Measurements from ENCODE around the gene BICRA. TPM values are rescaled to one million over a fixed set of nuclear protein-coding genes. Genes with fewer than 3 reads are reported as not detected.
"Not testable (repeated sequence)": the region's sequence is repeated elsewhere in the genome, so short reads cannot be mapped to it uniquely, and the experiment has no call there.

BICRA gene
- total and polyA plus RNA-seq, 9 of the 15 experiments (the other 6 are each of a cell fraction or from before 2014, with no cell fraction given), result 0.01 to 8.8 (median 1.2) TPM

DNA sequence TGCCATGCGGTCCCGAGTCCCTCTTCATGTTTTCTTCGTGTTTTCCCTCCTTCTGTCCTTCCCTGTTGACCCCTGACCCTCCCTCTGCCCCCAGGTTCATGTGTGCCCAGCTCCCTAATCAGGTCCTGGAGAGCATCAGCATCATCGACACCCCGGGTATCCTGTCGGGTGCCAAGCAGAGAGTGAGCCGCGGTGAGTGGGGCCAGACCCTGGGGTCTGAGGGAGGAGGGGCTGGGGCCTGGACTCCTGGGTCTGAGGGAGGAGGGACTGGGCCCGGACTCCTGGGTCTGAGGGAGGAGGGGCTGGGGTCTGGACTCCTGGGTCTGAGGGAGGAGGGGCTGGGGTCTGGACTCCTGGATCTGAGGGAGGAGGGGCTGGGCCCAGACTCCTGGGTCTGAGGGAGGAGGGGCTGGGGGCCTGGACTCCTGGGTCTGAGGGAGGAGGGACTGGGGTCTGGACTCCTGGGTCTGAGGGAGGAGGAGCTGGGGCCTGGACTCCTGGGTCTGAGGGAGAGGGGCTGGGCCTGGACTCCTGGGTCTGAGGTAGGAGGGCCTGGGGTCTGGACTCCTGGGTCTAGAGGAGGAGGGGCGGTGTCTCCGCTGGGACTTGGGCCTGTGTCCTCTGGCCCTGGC lies 109.6 kb downstream of the BICRA start:
- H3K4me2 ChIP-seq (ENCODE audit: insufficient read depth, low read length); H3K9me1 ChIP-seq (ENCODE audit: control insufficient read depth, insufficient read depth, low read length); CTCF ChIA-PET (ENCODE audit: low intra/inter-chr PET ratio); H3K27ac ChIP-seq (ENCODE audit: extremely low read depth, low read depth, low read length); H2AFZ ChIP-seq (ENCODE audit: low read depth, low read length); DNase-seq (ENCODE audit: extremely low read depth in 1 of 4, low spot score in 3 of 4); H3K4me3 ChIP-seq; FAIRE-seq; ATAC-seq; in situ Hi-C loops (cut with MboI); H4K20me1 ChIP-seq (replicated peaks; ENCODE audit: control insufficient read depth, insufficient read depth, low read length); BruUV-seq (replicated peaks); H3K27me3 ChIP-seq (ENCODE audit: control insufficient read depth in 2 of 2, insufficient read depth in 2 of 2, low read length in 2 of 2); intact Hi-C loops (cut with micrococcal nuclease); H3K9me3 ChIP-seq (replicated peaks; ENCODE audit: control insufficient read depth, insufficient read depth, low read depth, low read length); TF ChIP-seq NR2C1 (IDR thresholded peaks at IDR 0.05): not testable (repeated sequence)
- peaks cover 19 to 43% of the 10 kb centered on the region in 2 experiments for H3K4me1 ChIP-seq (replicated peaks in 1 of 2; ENCODE audit: control insufficient read depth in 2 of 2, insufficient read depth in 2 of 2, low read length in 2 of 2)
- peak overlapping the region in 1 of 2 experiments; percentile 80; a peak in 2 of 4 replicates for H3K9ac ChIP-seq (ENCODE audit: insufficient read depth in 1 of 2, low read depth in 2 of 2, low read length in 2 of 2)
- H3K79me2 ChIP-seq (ENCODE audit: control insufficient read depth, insufficient read depth, low read length), result peaks cover 20% of the 10 kb centered on the region
- WGBS (ENCODE audit: insufficient coverage, low coverage, missing lambda C conversion rate), result 88% methylated on average over 10 of the region's 11 CpGs
- TF ChIP-seq ZFX (CRISPR knock-in tag; IDR thresholded peaks at IDR 0.05), result 0 out of 2 replicates have a peak, but pooled peaks have one; percentile 21
- 0 out of 2 replicates have a peak, but pooled peaks have one; percentile 14 for TF ChIP-seq NR2C1 (tag; IDR thresholded peaks at IDR 0.05)
- peaks cover 20% of the 10 kb centered on the region; the same call in 2 of the 3 replicates for H3K36me3 ChIP-seq (ENCODE audit: control insufficient read depth, insufficient read depth, low read length)
- POLR2A ChIA-PET, result interaction anchor here (0.6 to 1.1 kb wide), 2 partner anchors 14 to 24 kb away, joined by 3 read pairs; no protein-coding TSS in a partner anchor

All from K562 (cell line).